Stimulated activated naive CD4-positive, alpha-beta T cell treated with Interleukin-2 at 50 U/mL for 16 hours (primary cell): Measurements from ENCODE around the gene SEMA3F.

Experiments used
- DNase-seq: peaks from one replicate; lab custom pipeline; 2025; lab: John Stamatoyannopoulos, UW

Gene SEMA3F

GRCh38 chr3:50132421-50133282 is 22.5 kb upstream of the SEMA3F start:
- no peak for DNase-seq

DNA sequence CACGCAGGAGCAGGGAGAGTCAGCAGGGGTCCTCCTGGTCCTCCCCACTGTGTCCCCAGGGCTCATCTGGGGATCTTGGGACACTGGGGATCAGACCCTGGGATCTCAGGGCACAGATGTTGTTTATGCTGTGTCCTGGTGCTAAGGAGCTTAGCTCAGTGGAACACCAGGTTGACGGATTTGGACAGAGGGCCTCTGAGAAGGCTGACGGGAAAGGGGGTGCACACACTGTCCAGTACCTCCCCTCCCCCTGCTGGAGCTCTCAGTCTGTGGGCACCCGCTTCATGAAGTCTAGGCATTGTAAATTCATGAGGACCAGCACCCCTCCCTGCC is 21.9 kb upstream of the SEMA3F start:
- no peak for DNase-seq

DNA sequence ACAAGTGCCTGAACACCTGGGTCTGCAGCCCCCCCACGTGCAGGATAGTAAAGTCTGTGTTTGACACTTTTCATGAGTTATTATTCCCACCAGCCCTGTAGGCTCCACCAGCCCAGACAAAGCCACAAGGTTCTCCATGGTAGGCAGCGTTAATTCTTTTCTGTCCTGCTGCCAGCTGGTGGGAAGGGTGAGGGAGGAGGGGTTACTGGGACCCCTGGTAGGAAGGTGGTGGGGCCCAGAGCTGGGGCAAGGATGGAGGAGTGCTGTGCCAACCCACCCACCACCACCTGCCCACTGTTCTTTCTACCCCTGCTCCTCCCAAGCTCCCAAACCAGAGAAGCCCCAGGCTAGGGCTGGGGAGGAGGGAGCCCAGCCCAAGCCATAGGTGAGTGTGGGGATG is 20.8 kb upstream of the SEMA3F start:
- no peak for DNase-seq

DNA sequence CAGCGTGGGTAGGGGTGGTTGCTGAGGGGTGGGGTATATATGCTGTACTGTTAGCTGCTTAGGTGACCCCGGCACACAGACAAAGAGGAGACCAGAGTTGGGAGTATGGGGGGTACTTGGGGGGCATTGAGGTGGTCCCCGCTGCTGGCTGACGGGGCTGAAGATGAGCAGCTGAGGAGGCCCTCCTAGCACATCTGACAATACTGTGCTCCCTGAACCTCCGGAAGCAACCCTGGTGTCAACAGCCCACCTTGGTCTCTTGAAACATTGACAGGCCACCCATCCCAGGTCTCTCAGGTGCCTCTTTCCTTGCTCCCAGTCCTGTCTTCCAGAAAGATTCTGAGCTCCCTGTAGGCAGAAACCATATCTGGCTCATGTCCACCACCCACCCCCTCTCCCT is 19.2 kb upstream of the SEMA3F start:
- DNase-seq: no peak

DNA sequence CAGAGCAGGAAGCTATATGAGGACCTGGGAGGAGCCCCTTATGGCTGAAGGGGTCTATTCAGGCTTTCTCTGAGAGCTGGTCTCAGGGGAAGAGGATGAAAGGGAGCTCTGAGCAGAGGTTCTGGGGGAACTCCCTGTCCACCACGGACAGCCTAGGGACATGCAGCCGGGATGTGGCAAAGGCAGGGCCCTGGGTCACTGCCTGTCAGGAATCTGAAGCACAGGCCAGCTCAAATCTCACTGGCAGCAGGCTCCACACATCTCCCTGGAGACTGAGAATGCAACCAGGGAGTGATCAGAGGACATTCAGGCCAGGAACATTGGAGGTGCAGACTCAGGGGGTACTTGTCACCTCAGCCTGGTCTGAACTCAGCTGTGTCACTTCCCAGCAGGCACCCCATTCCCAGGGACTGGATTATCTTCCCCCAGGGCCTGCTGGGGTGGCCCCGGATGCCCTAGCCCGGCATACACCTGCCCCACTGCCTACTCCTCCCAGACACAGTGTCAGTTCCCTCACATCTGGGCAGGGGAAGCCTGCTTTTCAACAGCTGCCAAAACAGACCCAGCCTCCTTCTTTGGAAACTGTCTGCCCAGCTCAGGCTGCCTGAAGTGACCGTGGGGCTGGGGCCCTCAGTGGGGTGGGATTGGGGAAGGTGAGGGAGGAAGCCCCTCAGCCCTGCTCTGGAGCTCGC is 18.3 kb upstream of the SEMA3F start:
- DNase-seq: no peak

GRCh38 chr3:50137531-50137930 is 17.6 kb upstream of the SEMA3F start:
- no peak for DNase-seq

- DNase-seq: no peak
Observed at GRCh38 chr3:50138266-50139200, 16.6 kb upstream of the SEMA3F start.

- no peak for DNase-seq
Observed at GRCh38 chr3:50139308-50139707, 15.8 kb upstream of the SEMA3F start.

DNA sequence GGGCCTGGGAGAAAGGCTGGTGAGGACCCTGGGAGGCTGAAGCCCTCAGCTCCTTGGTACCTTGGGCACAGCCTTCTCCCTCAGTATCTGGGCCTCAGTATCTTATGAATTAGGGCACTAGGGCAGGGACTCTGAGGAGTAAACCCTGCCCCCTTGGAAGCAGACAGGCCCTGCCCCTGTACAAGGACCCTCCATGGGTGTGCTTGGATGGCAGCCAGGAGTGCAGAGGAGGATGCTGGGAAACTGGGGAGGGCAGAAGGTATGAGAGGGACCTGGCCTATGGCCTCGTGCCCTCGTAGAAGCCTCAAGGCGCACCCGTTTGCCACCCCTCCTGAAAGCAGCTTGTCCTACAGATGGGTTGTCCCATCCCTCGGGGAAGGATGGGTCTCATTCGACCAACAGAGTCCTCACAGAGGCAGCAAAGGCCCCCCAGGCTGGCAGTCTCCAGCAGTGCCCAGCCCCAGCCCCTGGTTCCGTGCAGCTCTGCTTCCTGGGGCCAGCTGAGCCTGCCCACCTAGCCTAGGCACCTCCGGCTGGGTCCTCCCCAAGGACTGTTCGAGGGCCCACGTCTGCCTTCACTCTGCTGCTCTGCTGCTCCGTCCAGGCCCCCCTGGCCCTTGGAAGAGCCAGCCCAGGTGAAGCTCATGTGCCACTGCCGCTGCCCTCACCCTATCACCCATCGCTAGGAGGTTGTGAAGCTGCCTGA is 15.3 kb upstream of the SEMA3F start:
- no peak for DNase-seq

GRCh38 chr3:50140990-50141389 is 14.1 kb upstream of the SEMA3F start:
- DNase-seq: no peak

- DNase-seq: no peak
Observed at GRCh38 chr3:50146316-50146901, 8.7 kb upstream of the SEMA3F start.

DNA sequence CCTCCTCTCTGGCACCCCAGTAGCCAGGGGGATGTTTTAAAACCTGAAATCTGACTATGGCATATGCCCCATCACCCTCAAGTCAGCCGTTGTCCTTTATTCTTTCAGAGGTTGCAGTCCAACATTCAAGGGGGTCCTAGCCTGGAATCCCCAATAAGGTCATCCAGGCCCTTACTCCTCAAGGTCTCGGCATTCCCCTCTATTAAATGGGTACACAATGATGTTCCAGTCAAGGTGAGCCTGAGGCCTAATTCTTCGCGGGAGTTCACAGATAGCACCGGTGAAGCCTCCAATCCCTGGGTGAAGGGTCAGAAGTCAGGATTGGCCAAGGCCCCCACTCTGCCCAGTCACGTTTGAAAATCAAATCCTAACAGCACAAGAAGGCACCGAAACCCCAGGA is 8.1 kb upstream of the SEMA3F start:
- DNase-seq: no peak

DNA sequence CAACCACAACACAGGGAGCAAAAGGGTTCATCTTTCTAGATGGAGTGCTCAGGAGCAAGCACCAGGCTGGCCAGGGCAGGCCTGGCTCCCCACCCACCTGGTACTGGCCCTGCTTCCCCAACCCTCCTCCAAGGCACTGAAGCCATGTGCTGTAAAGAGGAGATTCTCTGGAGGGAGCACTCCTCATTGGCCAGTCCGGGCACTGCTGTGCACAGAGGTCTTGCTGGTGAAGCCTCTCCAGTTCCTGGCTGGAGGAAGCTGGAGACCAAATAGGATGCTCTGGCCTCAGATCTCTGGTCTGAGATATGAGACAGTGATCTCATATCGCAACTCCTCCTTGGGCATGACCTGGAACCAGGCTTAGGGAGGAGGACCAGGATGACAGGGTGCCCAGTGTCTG is 7.7 kb upstream of the SEMA3F start:
- DNase-seq: no peak

DNA sequence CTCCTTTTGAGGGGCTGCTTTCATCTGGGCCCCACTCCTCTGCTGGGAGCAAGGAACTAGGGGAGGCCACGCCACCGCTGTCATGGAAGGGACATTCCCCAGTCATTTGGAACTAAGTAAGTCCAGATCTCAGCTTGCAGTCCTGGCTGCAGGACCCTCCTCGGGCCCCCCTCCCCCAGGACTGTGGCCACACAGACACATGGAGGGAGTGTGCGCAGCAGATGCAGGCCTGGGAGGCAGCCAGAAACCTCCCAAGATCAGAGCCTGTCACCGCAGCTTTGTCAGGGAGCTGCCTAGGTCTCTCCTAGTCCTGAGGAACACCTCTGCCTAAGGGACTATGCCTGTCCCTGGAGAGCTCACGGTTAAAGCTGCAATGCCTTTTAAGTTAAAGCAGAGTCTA is 7.3 kb upstream of the SEMA3F start:
- no peak for DNase-seq

DNA sequence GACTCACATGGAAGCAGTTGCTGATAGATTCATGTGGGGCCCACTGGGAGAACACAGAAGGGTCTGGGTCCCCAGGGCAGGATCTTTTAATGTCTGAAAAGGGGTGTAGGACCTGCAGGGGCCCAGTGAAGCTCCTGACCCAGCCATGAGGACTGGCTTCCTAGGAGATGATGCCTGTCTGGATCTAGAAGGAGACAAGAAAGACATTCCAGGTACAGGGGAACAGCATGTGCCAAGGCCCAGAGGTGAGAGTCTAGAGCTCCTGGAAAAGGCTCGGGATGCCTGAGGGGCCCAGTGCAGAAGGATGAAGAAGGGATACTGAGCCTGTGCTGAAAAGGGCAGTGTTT is 4.7 kb upstream of the SEMA3F start:
- no peak for DNase-seq

GRCh38 chr3:50150863-50151686 is 4.0 kb upstream of the SEMA3F start:
- no peak for DNase-seq

GRCh38 chr3:50151728-50152127 is 3.4 kb upstream of the SEMA3F start:
- DNase-seq: no peak

DNA sequence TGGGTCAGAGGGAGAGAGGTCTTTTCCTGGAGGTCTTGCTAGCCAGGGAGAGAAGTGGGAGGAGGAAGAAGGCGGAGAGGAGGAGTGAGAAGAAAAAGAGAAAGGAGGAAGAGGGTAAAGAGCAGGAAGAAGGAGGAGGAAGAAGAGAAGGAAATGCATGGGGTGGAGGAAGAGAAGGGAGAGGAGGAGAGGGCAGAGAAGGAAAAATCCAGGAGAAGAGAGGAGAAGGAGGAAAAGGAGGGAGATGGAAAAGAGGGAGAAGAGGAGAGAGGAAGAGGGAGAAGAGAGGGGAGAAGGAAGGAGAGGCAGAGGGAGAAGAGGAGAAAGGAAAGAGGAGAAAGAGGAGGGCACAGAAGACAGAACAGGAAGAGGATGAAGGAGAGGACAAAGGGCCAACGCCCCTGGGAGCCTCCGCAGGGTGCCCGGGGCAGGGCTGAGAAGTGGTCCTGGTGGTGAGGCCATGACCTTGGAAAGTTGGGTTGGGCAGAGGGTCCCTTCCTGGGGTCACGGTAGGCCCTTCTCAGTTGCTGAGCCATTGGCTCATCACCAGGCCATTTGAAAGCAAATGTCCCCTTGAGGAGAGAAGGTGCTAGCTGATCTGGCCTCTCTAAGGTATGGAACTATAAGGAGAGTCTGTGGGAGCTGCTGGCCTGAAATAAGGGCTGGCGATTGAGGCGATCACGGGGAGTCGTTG is 1.2 kb upstream of the SEMA3F start:
- no peak for DNase-seq

DNA sequence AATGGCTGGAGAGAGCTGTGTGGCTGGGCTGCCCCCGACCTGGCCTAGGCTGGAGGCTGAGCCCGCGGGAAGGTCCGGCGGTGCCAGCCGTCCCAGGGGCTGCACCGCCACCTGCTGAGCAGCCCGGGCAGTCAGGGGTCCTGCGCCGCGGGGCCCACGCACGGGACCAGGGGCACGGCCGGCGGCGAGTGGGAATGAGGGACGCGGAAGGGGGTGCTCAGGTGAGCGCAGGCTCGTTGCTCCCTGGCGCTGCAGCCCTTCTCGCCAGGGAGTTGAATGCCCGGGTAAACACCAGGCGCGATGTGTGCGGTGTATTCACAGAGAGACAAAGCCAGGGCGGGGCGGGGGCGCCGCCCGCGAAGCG is 666 bp upstream of the SEMA3F start:
- no peak for DNase-seq

GRCh38 chr3:50155491-50155878 is 361 bp downstream of the SEMA3F start:
- DNase-seq: no peak
